Peyer's patch (tissue), 4 donors: ENCODE results near the gene FGF5.

Experiments used
- CTCF ChIP-seq, 6 experiments: fragments of 450-650 bp in 4 of 6; fragments of 200-600 bp in 2 of 6; sonication (generic) in 1 of 6; IDR thresholded peaks; one replicate each; pipeline ENCODE4 v1.5.1; 2017 to 2019; ENCODE audit warnings: antibody characterized with exemption in 6 of 6, mild to moderate bottlenecking in 3 of 6, moderate library complexity in 1 of 6
- POLR2A ChIP-seq, 2 donors: fragments of 450-650 bp; IDR thresholded peaks; one replicate each; pipeline ENCODE4 v1.5.1; 2017; ENCODE audit warnings: antibody characterized with exemption in 2 of 2, mild to moderate bottlenecking in 2 of 2, moderate library complexity in 2 of 2

DNA sequence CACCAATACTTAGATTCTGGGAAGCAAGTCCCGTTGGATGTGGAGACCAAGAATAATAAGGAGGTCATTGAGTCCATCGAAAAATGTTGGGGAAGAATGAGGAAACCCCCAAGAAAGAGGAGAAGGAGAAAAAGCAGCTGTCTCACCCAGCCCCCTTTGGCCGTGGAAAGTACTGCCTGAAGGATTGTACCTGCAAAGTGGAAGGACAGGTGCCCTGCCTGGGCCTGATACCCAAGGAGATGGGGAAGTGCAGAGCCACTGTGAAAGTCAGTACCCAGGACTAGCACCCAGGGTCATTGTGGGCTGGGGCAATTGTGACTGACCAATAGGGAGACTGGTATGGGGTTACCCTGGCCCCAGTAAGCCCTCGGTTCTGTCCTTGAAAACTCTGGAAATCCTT lies 55.3 kb downstream of the FGF5 start:
- TF ChIP-seq CTCF (IDR thresholded peaks at IDR 0.05) (no peak), POLR2A (IDR thresholded peaks at IDR 0.05) (no peak)
